ENCODE measurements around the gene KCNMB2.

GRCh38 chr3:178536211-178537079 is at the start of gene KCNMB2:
- TF ChIP-seq, protein P1, sequence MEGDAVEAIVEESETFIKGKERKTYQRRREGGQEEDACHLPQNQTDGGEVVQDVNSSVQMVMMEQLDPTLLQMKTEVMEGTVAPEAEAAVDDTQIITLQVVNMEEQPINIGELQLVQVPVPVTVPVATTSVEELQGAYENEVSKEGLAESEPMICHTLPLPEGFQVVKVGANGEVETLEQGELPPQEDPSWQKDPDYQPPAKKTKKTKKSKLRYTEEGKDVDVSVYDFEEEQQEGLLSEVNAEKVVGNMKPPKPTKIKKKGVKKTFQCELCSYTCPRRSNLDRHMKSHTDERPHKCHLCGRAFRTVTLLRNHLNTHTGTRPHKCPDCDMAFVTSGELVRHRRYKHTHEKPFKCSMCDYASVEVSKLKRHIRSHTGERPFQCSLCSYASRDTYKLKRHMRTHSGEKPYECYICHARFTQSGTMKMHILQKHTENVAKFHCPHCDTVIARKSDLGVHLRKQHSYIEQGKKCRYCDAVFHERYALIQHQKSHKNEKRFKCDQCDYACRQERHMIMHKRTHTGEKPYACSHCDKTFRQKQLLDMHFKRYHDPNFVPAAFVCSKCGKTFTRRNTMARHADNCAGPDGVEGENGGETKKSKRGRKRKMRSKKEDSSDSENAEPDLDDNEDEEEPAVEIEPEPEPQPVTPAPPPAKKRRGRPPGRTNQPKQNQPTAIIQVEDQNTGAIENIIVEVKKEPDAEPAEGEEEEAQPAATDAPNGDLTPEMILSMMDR (IDR thresholded peaks at IDR 0.05): no peak
- no peak for TF ChIP-seq POLR2A (IDR thresholded peaks at IDR 0.05)
